HG03571 (cell line): ENCODE data around the gene IL1RL2.

Experiments used
- ATAC-seq: cut with Tn5 transposase; IDR thresholded peaks from one replicate; pipeline ENCODE4 v1.9.1; 2021; ENCODE audit not compliant: unreplicated experiment

IL1RL2 gene

GRCh38 chr2:102193074-102193473 lies 6.3 kb downstream of the IL1RL2 start:
- no peak for ATAC-seq

- ATAC-seq, result no peak
Measured at GRCh38 chr2:102194609-102195268, 7.9 kb downstream of the IL1RL2 start.

GRCh38 chr2:102197389-102198137 lies 10.7 kb downstream of the IL1RL2 start:
- no peak for ATAC-seq

- no peak for ATAC-seq
Measured at GRCh38 chr2:102200539-102200938, 13.7 kb downstream of the IL1RL2 start.

GRCh38 chr2:102204638-102205037 lies 17.8 kb downstream of the IL1RL2 start:
- ATAC-seq, result no peak

GRCh38 chr2:102206666-102207341 lies 20.0 kb downstream of the IL1RL2 start:
- no peak for ATAC-seq

GRCh38 chr2:102208774-102209173 lies 22.0 kb downstream of the IL1RL2 start:
- no peak for ATAC-seq

- no peak for ATAC-seq
Measured at GRCh38 chr2:102209474-102209873, 22.7 kb downstream of the IL1RL2 start.

GRCh38 chr2:102217032-102217431 lies 30.2 kb downstream of the IL1RL2 start:
- ATAC-seq, result no peak

- ATAC-seq, result no peak
Measured at GRCh38 chr2:102224824-102225739, 38.3 kb downstream of the IL1RL2 start.

GRCh38 chr2:102226171-102226570 lies 39.3 kb downstream of the IL1RL2 start:
- ATAC-seq, result no peak

- ATAC-seq, result no peak
Measured at GRCh38 chr2:102226612-102227391, 40.0 kb downstream of the IL1RL2 start.

GRCh38 chr2:102229141-102229769 lies 42.4 kb downstream of the IL1RL2 start:
- ATAC-seq, result no peak

GRCh38 chr2:102230410-102230909 lies 43.6 kb downstream of the IL1RL2 start:
- ATAC-seq, result no peak

GRCh38 chr2:102233132-102233884 lies 46.5 kb downstream of the IL1RL2 start:
- no peak for ATAC-seq

GRCh38 chr2:102235042-102235473 lies 48.2 kb downstream of the IL1RL2 start:
- ATAC-seq, result no peak

- no peak for ATAC-seq
Measured at GRCh38 chr2:102235491-102235890, 48.7 kb downstream of the IL1RL2 start.

GRCh38 chr2:102236132-102236531 lies 49.3 kb downstream of the IL1RL2 start:
- ATAC-seq, result no peak

GRCh38 chr2:102237176-102237575 lies 50.4 kb downstream of the IL1RL2 start:
- ATAC-seq, result no peak
